Suprapubic skin (tissue), 3 donors: ENCODE measurements around the gene SIGLEC9.
"Not testable (repeated sequence)": the region's sequence is repeated elsewhere in the genome, so short reads cannot be mapped to it uniquely, and the experiment has no call there.

ENCODE experiments used
- POLR2A ChIP-seq, 2 donors: fragments of 450-650 bp; IDR thresholded peaks; one replicate each; pipeline ENCODE4 v1.6.1; 2017; ENCODE audit warnings: antibody characterized with exemption in 2 of 2, mild to moderate bottlenecking in 2 of 2, moderate library complexity in 2 of 2
- TF ChIP-seq, protein P1 (sequence below), 2 donors: fragments of 200-600 bp in 1 of 2; fragments of 450-650 bp in 1 of 2; sonication (generic) in 1 of 2; IDR thresholded peaks; one replicate each; pipeline ENCODE4 v1.5.1; 2016 to 2019; ENCODE audit warnings: antibody characterized with exemption in 2 of 2, mild to moderate bottlenecking in 1 of 2, moderate library complexity in 1 of 2

DNA sequence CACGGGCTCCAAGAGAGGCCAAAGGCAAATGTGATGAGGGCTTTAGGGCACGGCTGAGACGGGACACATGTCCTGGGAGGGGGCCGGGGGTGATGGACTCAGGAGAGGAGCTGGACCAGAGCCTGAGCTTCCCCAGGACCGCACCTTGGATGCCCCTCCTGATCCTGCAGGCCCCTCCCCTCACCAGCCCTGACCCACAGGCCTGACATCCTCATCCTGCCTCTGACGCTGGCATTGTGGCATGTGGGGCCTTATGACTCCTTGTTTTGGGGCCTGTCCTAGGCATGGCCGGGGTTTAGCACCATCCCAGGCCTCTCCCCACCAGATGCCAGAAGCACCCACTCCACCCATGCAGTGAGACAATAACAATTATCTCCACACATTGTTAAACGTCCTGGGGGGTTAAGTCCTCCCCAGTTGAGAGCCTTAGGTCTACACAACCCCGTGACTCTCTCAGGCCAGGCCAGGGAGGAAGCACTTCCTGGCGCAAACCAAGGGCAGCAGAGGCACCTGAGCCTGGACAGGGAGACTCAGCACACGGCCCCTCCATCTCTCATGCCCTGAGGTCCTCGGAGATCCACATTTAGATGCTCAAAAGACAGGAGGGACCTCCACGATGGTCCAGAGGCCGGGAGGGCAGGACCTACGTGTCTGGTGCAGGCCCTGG is 18.2 kb downstream of the SIGLEC9 start:
- TF ChIP-seq, protein P1, sequence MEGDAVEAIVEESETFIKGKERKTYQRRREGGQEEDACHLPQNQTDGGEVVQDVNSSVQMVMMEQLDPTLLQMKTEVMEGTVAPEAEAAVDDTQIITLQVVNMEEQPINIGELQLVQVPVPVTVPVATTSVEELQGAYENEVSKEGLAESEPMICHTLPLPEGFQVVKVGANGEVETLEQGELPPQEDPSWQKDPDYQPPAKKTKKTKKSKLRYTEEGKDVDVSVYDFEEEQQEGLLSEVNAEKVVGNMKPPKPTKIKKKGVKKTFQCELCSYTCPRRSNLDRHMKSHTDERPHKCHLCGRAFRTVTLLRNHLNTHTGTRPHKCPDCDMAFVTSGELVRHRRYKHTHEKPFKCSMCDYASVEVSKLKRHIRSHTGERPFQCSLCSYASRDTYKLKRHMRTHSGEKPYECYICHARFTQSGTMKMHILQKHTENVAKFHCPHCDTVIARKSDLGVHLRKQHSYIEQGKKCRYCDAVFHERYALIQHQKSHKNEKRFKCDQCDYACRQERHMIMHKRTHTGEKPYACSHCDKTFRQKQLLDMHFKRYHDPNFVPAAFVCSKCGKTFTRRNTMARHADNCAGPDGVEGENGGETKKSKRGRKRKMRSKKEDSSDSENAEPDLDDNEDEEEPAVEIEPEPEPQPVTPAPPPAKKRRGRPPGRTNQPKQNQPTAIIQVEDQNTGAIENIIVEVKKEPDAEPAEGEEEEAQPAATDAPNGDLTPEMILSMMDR (IDR thresholded peaks at IDR 0.05) = not testable (repeated sequence)
- TF ChIP-seq POLR2A (IDR thresholded peaks at IDR 0.05) = not testable (repeated sequence)
